Measurements from ENCODE around the gene FDX1.

- TF ChIP-seq RAD21 (conservative IDR thresholded peaks at IDR 0.05 in 1 of 2, IDR thresholded peaks at IDR 0.05 in 1 of 2): no peak
- no peak for TF ChIP-seq POLR2A (IDR thresholded peaks at IDR 0.05; ENCODE audit: low read length)
- TF ChIP-seq, protein P1, sequence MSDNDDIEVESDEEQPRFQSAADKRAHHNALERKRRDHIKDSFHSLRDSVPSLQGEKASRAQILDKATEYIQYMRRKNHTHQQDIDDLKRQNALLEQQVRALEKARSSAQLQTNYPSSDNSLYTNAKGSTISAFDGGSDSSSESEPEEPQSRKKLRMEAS (IDR thresholded peaks at IDR 0.05): no peak
- no peak for TF ChIP-seq NPAS2 (CRISPR knock-in tag; IDR thresholded peaks at IDR 0.05; ENCODE audit: borderline replicate concordance)
- TF ChIP-seq EP300 (IDR thresholded peaks at IDR 0.05): no peak
- TF ChIP-seq, protein P2, sequence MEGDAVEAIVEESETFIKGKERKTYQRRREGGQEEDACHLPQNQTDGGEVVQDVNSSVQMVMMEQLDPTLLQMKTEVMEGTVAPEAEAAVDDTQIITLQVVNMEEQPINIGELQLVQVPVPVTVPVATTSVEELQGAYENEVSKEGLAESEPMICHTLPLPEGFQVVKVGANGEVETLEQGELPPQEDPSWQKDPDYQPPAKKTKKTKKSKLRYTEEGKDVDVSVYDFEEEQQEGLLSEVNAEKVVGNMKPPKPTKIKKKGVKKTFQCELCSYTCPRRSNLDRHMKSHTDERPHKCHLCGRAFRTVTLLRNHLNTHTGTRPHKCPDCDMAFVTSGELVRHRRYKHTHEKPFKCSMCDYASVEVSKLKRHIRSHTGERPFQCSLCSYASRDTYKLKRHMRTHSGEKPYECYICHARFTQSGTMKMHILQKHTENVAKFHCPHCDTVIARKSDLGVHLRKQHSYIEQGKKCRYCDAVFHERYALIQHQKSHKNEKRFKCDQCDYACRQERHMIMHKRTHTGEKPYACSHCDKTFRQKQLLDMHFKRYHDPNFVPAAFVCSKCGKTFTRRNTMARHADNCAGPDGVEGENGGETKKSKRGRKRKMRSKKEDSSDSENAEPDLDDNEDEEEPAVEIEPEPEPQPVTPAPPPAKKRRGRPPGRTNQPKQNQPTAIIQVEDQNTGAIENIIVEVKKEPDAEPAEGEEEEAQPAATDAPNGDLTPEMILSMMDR (IDR thresholded peaks at IDR 0.05): no peak
Measured at GRCh38 chr11:110407315-110407714, 22.4 kb upstream of the FDX1 start.

Data from A549 (cell line).